Endodermal cell (in vitro differentiated cells): ENCODE results near the gene PRPSAP1. TPM values are rescaled to one million over a fixed set of nuclear protein-coding genes. Genes with fewer than 3 reads are reported as not detected.

Experiments used
- DNase-seq: peaks from one replicate; pipeline ENCODE4 v3.0.0-alpha.2; 2017
- H3K27ac ChIP-seq: 2 replicates; pipeline ENCODE4 v1.5.1; 2013; ENCODE audit warnings: mild to moderate bottlenecking, low read depth, low read length, moderate library complexity
- H3K27me3 ChIP-seq: 2 replicates; pipeline ENCODE4 v1.6.1; 2013; ENCODE audit warnings: mild to moderate bottlenecking, low read length, moderate library complexity; ENCODE audit not compliant: insufficient read depth, control insufficient read depth, poor library complexity, severe bottlenecking
- H3K36me3 ChIP-seq: 2 replicates; pipeline ENCODE4 v1.7.0; 2013; ENCODE audit warnings: mild to moderate bottlenecking, low read length, moderate library complexity; ENCODE audit not compliant: control insufficient read depth, insufficient read depth
- H3K4me1 ChIP-seq: one replicate; pipeline ENCODE4 v1.7.0; 2013; ENCODE audit warnings: low read length; ENCODE audit not compliant: control insufficient read depth, insufficient read depth
- H3K4me3 ChIP-seq: 2 replicates; pipeline ENCODE4 v1.5.1; 2013; ENCODE audit warnings: mild to moderate bottlenecking, low read length, moderate library complexity
- H3K9ac ChIP-seq: 2 replicates; pipeline ENCODE4 v1.6.1; 2013; ENCODE audit warnings: mild to moderate bottlenecking, low read length, moderate library complexity; ENCODE audit not compliant: poor library complexity, severe bottlenecking; ENCODE audit errors: extremely low read depth
- H3K9me3 ChIP-seq: 2 replicates; pipeline ENCODE4 v1.6.1; 2013; ENCODE audit warnings: mild to moderate bottlenecking, low read length, moderate library complexity; ENCODE audit not compliant: control insufficient read depth
- H3K27ac Mint-ChIP-seq: 2 replicates; pipeline ENCODE4 v1.8.0; 2020; ENCODE audit warnings: mixed read lengths
- H3K27me3 Mint-ChIP-seq: 2 replicates; pipeline ENCODE4 v1.8.0; 2021; ENCODE audit warnings: mild to moderate bottlenecking, mixed read lengths; ENCODE audit not compliant: insufficient read depth
- H3K36me3 Mint-ChIP-seq: 2 replicates; pipeline ENCODE4 v1.8.0; 2020; ENCODE audit warnings: low read depth, mixed read lengths
- H3K4me1 Mint-ChIP-seq: 2 replicates; pipeline ENCODE4 v1.8.0; 2020; ENCODE audit warnings: mixed read lengths
- H3K4me3 Mint-ChIP-seq: 2 replicates; pipeline ENCODE4 v1.8.0; 2020; ENCODE audit warnings: mild to moderate bottlenecking, moderate library complexity, mixed read lengths
- H3K9me3 Mint-ChIP-seq: 2 replicates; pipeline ENCODE4 v1.8.0; 2020; ENCODE audit warnings: mild to moderate bottlenecking, mixed read lengths
- CTCF ChIP-seq: fragments of 200-600 bp; sonication (generic); conservative IDR thresholded peaks from 2 replicates; pipeline ENCODE4 v1.5.0; 2021; ENCODE audit warnings: antibody characterized with exemption, mild to moderate bottlenecking
- WGBS, 2 experiments: methylation state at CpG; one replicate each; pipeline versions ENCODE4 v1.1.5 to v1.1.7; 2013; ENCODE audit warnings: missing lambda C conversion rate in 2 of 2, mixed read lengths in 1 of 2; ENCODE audit not compliant: insufficient coverage in 1 of 2, insufficient read length in 1 of 2; 5-methylcytosine and 5-hydroxymethylcytosine counted together
- total RNA-seq, 2 donors: library from RNA; stranded (reverse); fragmentation: NEBNext Ultra II Directional in 1 of 2; extraction: Animal tissue kit (Norgen Biotek cat#: 25700) in 1 of 2; gene quantifications; 2 replicates in 1 of 2; 3 replicates in 1 of 2; pipeline ENCODE4 v1.2.1, GENCODE V29; 2021

Gene PRPSAP1
- total RNA-seq, 2 donors from 2014 or later: 60.9 to 89.8 TPM

GRCh38 chr17:76356803-76357456 is 3.2 kb upstream of the PRPSAP1 start:
- H3K4me3 Mint-ChIP-seq: no peak overlapping the region

GRCh38 chr17:76354747-76355310 is 1.1 kb upstream of the PRPSAP1 start:
- H3K9me3 Mint-ChIP-seq: no peaks in the 10 kb centered on the region
- peaks cover 7% of the 10 kb centered on the region for H3K36me3 Mint-ChIP-seq
- H3K4me1 Mint-ChIP-seq: peaks cover 19% of the 10 kb centered on the region
- Histone ChIP-seq H3K36me3 (peaks cover 3% of the 10 kb centered on the region), H3K4me1 (no peaks in the 10 kb centered on the region), H3K27ac (no peak overlapping the region), H3K9ac (no peak overlapping the region), H3K4me3 (no peak overlapping the region), H3K27me3 (no peaks in the 10 kb centered on the region), H3K9me3 (no peaks in the 10 kb centered on the region)
- peak overlapping the region; percentile 90 for H3K4me3 Mint-ChIP-seq
- 68 to 70% methylated on average over 11 to 13 of the region's 13 CpGs for WGBS, 2 experiments
- no peak for TF ChIP-seq CTCF
- peaks cover 2% of the 10 kb centered on the region for H3K27me3 Mint-ChIP-seq
- H3K27ac Mint-ChIP-seq: peak overlapping the region; percentile 74
- DNase-seq: peak; percentile 73

More at GRCh38 chr17:76356803-76357456, 3.2 kb upstream of the PRPSAP1 start:
- Mint-ChIP-seq H3K27me3 (peaks cover 2% of the 10 kb centered on the region), H3K27ac (no peak overlapping the region), H3K9me3 (no peaks in the 10 kb centered on the region), H3K36me3 (peaks cover under 1% of the 10 kb centered on the region), H3K4me1 (peaks cover 13% of the 10 kb centered on the region)
- Histone ChIP-seq H3K27me3 (no peaks in the 10 kb centered on the region), H3K4me1 (no peaks in the 10 kb centered on the region), H3K27ac (no peak overlapping the region), H3K9ac (no peak overlapping the region), H3K9me3 (no peaks in the 10 kb centered on the region), H3K36me3 (no peaks in the 10 kb centered on the region), H3K4me3 (no peak overlapping the region)
- DNase-seq: no peak
- 87 to 95% methylated on average over 9 to 12 of the region's 12 CpGs for WGBS, 2 experiments
- no peak for TF ChIP-seq CTCF

GRCh38 chr17:76354317-76354729 is 607 bp upstream of the PRPSAP1 start:
- no peaks in the 10 kb centered on the region for H3K4me1 ChIP-seq
- peak overlapping the region; percentile 85 for H3K27ac ChIP-seq
- no peaks in the 10 kb centered on the region for H3K27me3 ChIP-seq
- H3K4me3 Mint-ChIP-seq: peak overlapping the region; percentile 90
- DNase-seq: no peak
- 0 to 13% methylated on average over 6 to 16 of the region's 18 CpGs for WGBS, 2 experiments
- peaks cover 2% of the 10 kb centered on the region for H3K27me3 Mint-ChIP-seq
- peak overlapping the region; percentile 90 for H3K9ac ChIP-seq
- no peaks in the 10 kb centered on the region for H3K9me3 Mint-ChIP-seq
- H3K36me3 Mint-ChIP-seq: peaks cover 7% of the 10 kb centered on the region
- H3K4me1 Mint-ChIP-seq: peaks cover 19% of the 10 kb centered on the region
- TF ChIP-seq CTCF: no peak
- H3K36me3 ChIP-seq: peaks cover 3% of the 10 kb centered on the region
- peak overlapping the region; percentile 87 for H3K4me3 ChIP-seq
- no peaks in the 10 kb centered on the region for H3K9me3 ChIP-seq
- H3K27ac Mint-ChIP-seq: peak overlapping the region; percentile 100
